WTC11 (cell line): ENCODE data around the gene CCHCR1.

Experiments
- E2F5 ChIP-seq: sonication (generic); formaldehyde crosslinking; IDR thresholded peaks from 2 replicates; pipeline ENCODE4 v1.8.1; 2022; ENCODE audit warnings: mild to moderate bottlenecking, moderate library complexity, missing genetic modification reagents
- NR1H2 ChIP-seq: sonication (generic); formaldehyde crosslinking; IDR thresholded peaks from 2 replicates; pipeline ENCODE4 v1.9.0; 2021; ENCODE audit warnings: mild to moderate bottlenecking, moderate library complexity, missing genetic modification reagents
- STAT6 ChIP-seq: sonication (generic); formaldehyde crosslinking; conservative IDR thresholded peaks from 2 replicates; pipeline ENCODE4 v1.8.1; 2023; ENCODE audit warnings: mild to moderate bottlenecking, low read depth, missing genetic modification reagents, moderate library complexity
- TF ChIP-seq, protein P1 (sequence below): fragments of 200-600 bp; IDR thresholded peaks from 2 replicates; pipeline ENCODE4 v1.8.0; 2022; ENCODE audit warnings: antibody characterized with exemption
- TF ChIP-seq, protein P2 (sequence below): sonication (generic); formaldehyde crosslinking; IDR thresholded peaks from 2 replicates; pipeline ENCODE4 v1.8.0; 2022; ENCODE audit warnings: mild to moderate bottlenecking, missing genetic modification reagents

DNA sequence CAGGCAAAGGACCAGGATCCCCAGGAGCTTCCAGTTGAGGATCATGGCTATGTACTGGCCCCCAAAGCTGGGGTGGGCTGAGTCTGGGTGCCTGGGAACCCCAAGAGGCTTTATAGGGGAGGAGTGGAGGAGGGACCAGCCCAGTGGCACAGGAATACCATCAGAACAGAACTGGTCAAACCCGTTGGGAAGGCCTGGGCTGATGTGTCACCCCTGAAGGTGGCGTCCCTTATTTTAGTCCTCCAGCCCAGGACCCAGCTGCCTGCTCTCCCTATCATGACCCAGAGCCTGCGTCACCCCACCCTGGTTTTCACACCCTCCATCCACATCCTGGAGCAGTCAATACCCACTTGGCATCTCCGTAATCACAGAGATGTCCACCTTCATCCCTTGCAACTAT lies 18.6 kb downstream of the CCHCR1 start, which contains the start of gene PSORS1C2:
- TF ChIP-seq, protein P1, sequence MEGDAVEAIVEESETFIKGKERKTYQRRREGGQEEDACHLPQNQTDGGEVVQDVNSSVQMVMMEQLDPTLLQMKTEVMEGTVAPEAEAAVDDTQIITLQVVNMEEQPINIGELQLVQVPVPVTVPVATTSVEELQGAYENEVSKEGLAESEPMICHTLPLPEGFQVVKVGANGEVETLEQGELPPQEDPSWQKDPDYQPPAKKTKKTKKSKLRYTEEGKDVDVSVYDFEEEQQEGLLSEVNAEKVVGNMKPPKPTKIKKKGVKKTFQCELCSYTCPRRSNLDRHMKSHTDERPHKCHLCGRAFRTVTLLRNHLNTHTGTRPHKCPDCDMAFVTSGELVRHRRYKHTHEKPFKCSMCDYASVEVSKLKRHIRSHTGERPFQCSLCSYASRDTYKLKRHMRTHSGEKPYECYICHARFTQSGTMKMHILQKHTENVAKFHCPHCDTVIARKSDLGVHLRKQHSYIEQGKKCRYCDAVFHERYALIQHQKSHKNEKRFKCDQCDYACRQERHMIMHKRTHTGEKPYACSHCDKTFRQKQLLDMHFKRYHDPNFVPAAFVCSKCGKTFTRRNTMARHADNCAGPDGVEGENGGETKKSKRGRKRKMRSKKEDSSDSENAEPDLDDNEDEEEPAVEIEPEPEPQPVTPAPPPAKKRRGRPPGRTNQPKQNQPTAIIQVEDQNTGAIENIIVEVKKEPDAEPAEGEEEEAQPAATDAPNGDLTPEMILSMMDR, result no peak
- no peak for TF ChIP-seq NR1H2 (CRISPR knock-in tag)
- TF ChIP-seq, protein P2, sequence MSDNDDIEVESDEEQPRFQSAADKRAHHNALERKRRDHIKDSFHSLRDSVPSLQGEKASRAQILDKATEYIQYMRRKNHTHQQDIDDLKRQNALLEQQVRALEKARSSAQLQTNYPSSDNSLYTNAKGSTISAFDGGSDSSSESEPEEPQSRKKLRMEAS (CRISPR knock-in tag), result no peak
- no peak for TF ChIP-seq STAT6 (CRISPR knock-in tag)
- no peak for TF ChIP-seq E2F5 (CRISPR knock-in tag)
